GM10248 (cell line): ENCODE measurements around the gene XPOT.

ENCODE experiments used
- CTCF ChIA-PET: fragments of 300-600 bp; sonication (Branson Sonifier 250); formaldehyde crosslinking; extraction: SDS; loops from one replicate; lab custom pipeline; 2021; ENCODE audit warnings: antibody characterized with exemption; lab: Yijun Ruan, JAX
- POLR2A ChIA-PET: fragments of 350-650 bp; sonication (Branson Sonifier 250); formaldehyde crosslinking; extraction: SDS; loops from one replicate; lab custom pipeline; 2020; ENCODE audit warnings: antibody characterized with exemption; lab: Yijun Ruan, JAX
- DNase-seq: peaks from one replicate; pipeline ENCODE4 v3.0.0; 2012; ENCODE audit errors: extremely low spot score
- CTCF ChIP-seq: IDR thresholded peaks from 2 replicates; pipeline ENCODE4 v1.5.1; 2012; ENCODE audit warnings: mild to moderate bottlenecking, low read depth; ENCODE audit errors: extremely low read depth, missing control alignments, control extremely low read depth

XPOT gene

GRCh38 chr12:64431791-64432190 is 27.6 kb downstream of the XPOT start:
- DNase-seq = no peak
- ChIA-PET POLR2A (no interaction called here), CTCF (interaction anchor here (1.0 to 1.5 kb wide), 2 partner anchors 8 to 18 kb away, joined by 3 read pairs; no protein-coding TSS in a partner anchor)
- TF ChIP-seq CTCF = no peak

- ChIA-PET CTCF (no interaction called here), POLR2A (no interaction called here)
- DNase-seq = no peak
- TF ChIP-seq CTCF = no peak
Measured at GRCh38 chr12:64433915-64434314, 29.7 kb downstream of the XPOT start.

- DNase-seq = no peak
- no peak for TF ChIP-seq CTCF
- POLR2A ChIA-PET = no interaction called here
- CTCF ChIA-PET = no interaction called here
Measured at GRCh38 chr12:64440100-64440499, 35.9 kb downstream of the XPOT start.

- CTCF ChIA-PET = interaction anchor here (0.8 to 2.2 kb wide), 3 partner anchors 25 to 350 kb away, joined by 3 to 4 read pairs (median 3); no protein-coding TSS in a partner anchor
Measured at GRCh38 chr12:64445490-64445889, 41.3 kb downstream of the XPOT start.

GRCh38 chr12:64446295-64446694 is 42.1 kb downstream of the XPOT start:
- CTCF ChIA-PET = interaction anchor here (2.2 kb wide), 1 partner anchor 30 kb away, joined by 4 read pairs; no protein-coding TSS in a partner anchor
- no peak for TF ChIP-seq CTCF
- no peak for DNase-seq
- POLR2A ChIA-PET = no interaction called here

More at GRCh38 chr12:64445490-64445889, 41.3 kb downstream of the XPOT start:
- no peak for TF ChIP-seq CTCF
- no peak for DNase-seq
- POLR2A ChIA-PET = no interaction called here

- DNase-seq = no peak
- no peak for TF ChIP-seq CTCF
- POLR2A ChIA-PET = interaction anchor here (0.6 to 0.7 kb wide), 2 partner anchors 46 to 216 kb away, joined by 3 to 4 read pairs; partner anchors contain the start of gene XPOT
- CTCF ChIA-PET = interaction anchor here (0.7 to 1.5 kb wide), 7 partner anchors 9 to 25 kb away, joined by 3 to 4 read pairs (median 3); no protein-coding TSS in a partner anchor
Measured at GRCh38 chr12:64450057-64450640, 46.0 kb downstream of the XPOT start.
